H1 (cell line): ENCODE results near the gene EPN2. TPM values are rescaled to one million over a fixed set of nuclear protein-coding genes. Genes with fewer than 3 reads are reported as not detected.

Experiments used
- CTCF ChIA-PET: fragments of 300-600 bp; sonication (Branson Sonifier 250); formaldehyde crosslinking; loops from one replicate; lab custom pipeline; 2021; ENCODE audit not compliant: partially characterized antibody; lab: Charles Lee
- POLR2A ChIA-PET: fragments of 300-600 bp; sonication (Branson Sonifier 250); formaldehyde crosslinking; loops from one replicate; lab custom pipeline; 2021; ENCODE audit warnings: inconsistent platforms; ENCODE audit not compliant: partially characterized antibody; lab: Charles Lee
- DNase-seq, 2 experiments: peaks; one replicate each; pipeline versions ENCODE4 v3.0.0 to v3.0.0-alpha.2; 2010 to 2022; ENCODE audit warnings: low spot score in 2 of 2, low read depth in 1 of 2, mixed read lengths in 1 of 2
- FAIRE-seq: peaks from 2 replicates; lab custom pipeline; 2011; peaks lifted over from hg19 to GRCh38; lab: Jason Lieb, UNC
- H2AFZ ChIP-seq: 2 replicates; pipeline ENCODE4 v1.8.1; 2012; ENCODE audit warnings: low read length, inconsistent platforms
- H2AK5ac ChIP-seq: 2 replicates; pipeline ENCODE4 v1.6.1; 2013; ENCODE audit warnings: low read depth, low read length
- H2BK120ac ChIP-seq: replicated peaks from 2 replicates; pipeline ENCODE3; 2013; ENCODE audit warnings: low read depth, low read length, inconsistent platforms
- H2BK12ac ChIP-seq: 2 replicates; pipeline ENCODE4 v1.6.1; 2013; ENCODE audit warnings: low read depth, low read length
- H2BK15ac ChIP-seq: 2 replicates; pipeline ENCODE4 v1.6.1; 2013; ENCODE audit warnings: low read length
- H2BK20ac ChIP-seq: 2 replicates; pipeline ENCODE4 v1.6.1; 2013; ENCODE audit warnings: low read length
- H2BK5ac ChIP-seq: 2 replicates; pipeline ENCODE4 v1.6.1; 2013; ENCODE audit warnings: low read depth, low read length
- H3K14ac ChIP-seq: 2 replicates; pipeline ENCODE4 v1.6.1; 2013; ENCODE audit warnings: inconsistent platforms; ENCODE audit not compliant: insufficient read length
- H3K18ac ChIP-seq: 2 replicates; pipeline ENCODE4 v1.6.1; 2013; ENCODE audit warnings: low read length; ENCODE audit errors: extremely low read depth
- H3K23ac ChIP-seq: 2 replicates; pipeline ENCODE4 v1.6.1; 2013; ENCODE audit warnings: inconsistent platforms; ENCODE audit not compliant: insufficient read length
- H3K23me2 ChIP-seq: 2 replicates; pipeline ENCODE4 v1.6.1; 2013; ENCODE audit warnings: low read depth, low read length
- H3K27ac ChIP-seq: 2 replicates; pipeline ENCODE4 v1.6.1; 2011; ENCODE audit warnings: low read depth, low read length, inconsistent platforms
- H3K27me3 ChIP-seq, 4 experiments: replicated peaks in 1 of 4; 1 replicate in 1 of 4; 2 replicates in 3 of 4; pipeline versions ENCODE4 v1.6.1 to v1.8.1; 2011 to 2013; ENCODE audit warnings: low read length in 3 of 4, mild to moderate bottlenecking in 3 of 4, inconsistent platforms in 2 of 4, mixed read lengths in 2 of 4, moderate library complexity in 1 of 4; ENCODE audit not compliant: control insufficient read depth in 3 of 4, insufficient read depth in 3 of 4; ENCODE audit errors: extremely low read depth in 1 of 4
- H3K36me3 ChIP-seq, 4 experiments: 2 replicates each; pipeline versions ENCODE4 v1.6.1 to v1.8.1; 2011 to 2013; ENCODE audit warnings: mild to moderate bottlenecking in 4 of 4, low read length in 3 of 4, moderate library complexity in 2 of 4, control low read depth in 1 of 4, inconsistent platforms in 1 of 4; ENCODE audit not compliant: insufficient read depth in 4 of 4, control insufficient read depth in 2 of 4
- H3K4ac ChIP-seq: replicated peaks from 2 replicates; pipeline ENCODE3; 2013; ENCODE audit warnings: low read length, low read depth, mixed read lengths, inconsistent platforms; ENCODE audit not compliant: insufficient read length
- H3K4me1 ChIP-seq, 4 experiments: replicated peaks in 1 of 4; 1 replicate in 1 of 4; 2 replicates in 3 of 4; pipeline versions ENCODE4 v1.6.1 to v1.8.1; 2011 to 2013; ENCODE audit warnings: low read length in 3 of 4, inconsistent platforms in 2 of 4, mixed read lengths in 1 of 4; ENCODE audit not compliant: insufficient read depth in 4 of 4, control insufficient read depth in 3 of 4
- H3K4me2 ChIP-seq, 2 experiments: 2 replicates each; pipeline versions ENCODE4 v1.6.1 to v1.8.1; 2011 to 2013; ENCODE audit warnings: low read depth in 2 of 2, low read length in 2 of 2, control low read depth in 1 of 2, inconsistent platforms in 1 of 2, mild to moderate bottlenecking in 1 of 2; ENCODE audit not compliant: insufficient read depth in 1 of 2
- H3K4me3 ChIP-seq, 4 experiments: fragments of 200-600, 300-600 bp in 1 of 4; sonication (generic), shearing (Covaris generic), sonication (Bioruptor Twin) in 1 of 4; 2 replicates each; pipeline versions ENCODE4 v1.5.1 to v1.8.1; 2011 to 2016; ENCODE audit warnings: low read length in 4 of 4, low read depth in 3 of 4, control low read depth in 2 of 4, inconsistent platforms in 2 of 4, mild to moderate bottlenecking in 2 of 4, mixed read lengths in 1 of 4, moderate library complexity in 1 of 4; ENCODE audit not compliant: insufficient read depth in 2 of 4; ENCODE audit errors: extremely low read depth in 1 of 4
- H3K56ac ChIP-seq: replicated peaks from 2 replicates; pipeline ENCODE3; 2013; ENCODE audit warnings: low read depth, mild to moderate bottlenecking, mixed read lengths, low read length, inconsistent platforms; ENCODE audit not compliant: insufficient read length
- H3K79me1 ChIP-seq: 2 replicates; pipeline ENCODE4 v1.6.1; 2013; ENCODE audit warnings: low read depth, low read length, control low read depth
- H3K79me2 ChIP-seq, 2 experiments: 2 replicates each; pipeline versions ENCODE4 v1.6.1 to v1.8.1; 2012 to 2013; ENCODE audit warnings: low read length in 2 of 2, mild to moderate bottlenecking in 2 of 2, inconsistent platforms in 1 of 2; ENCODE audit not compliant: insufficient read depth in 2 of 2, control insufficient read depth in 1 of 2
- H3K9ac ChIP-seq, 4 experiments: replicated peaks in 1 of 4; 1 replicate in 1 of 4; 2 replicates in 3 of 4; pipeline versions ENCODE4 v1.6.1 to v1.8.1; 2011 to 2013; ENCODE audit warnings: low read depth in 3 of 4, low read length in 3 of 4, control low read depth in 2 of 4, mild to moderate bottlenecking in 2 of 4, moderate library complexity in 2 of 4, inconsistent platforms in 1 of 4; ENCODE audit errors: extremely low read depth in 1 of 4
- H3K9me3 ChIP-seq, 2 experiments: 2 replicates each; pipeline versions ENCODE4 v1.6.1 to v1.8.1; 2012 to 2013; ENCODE audit warnings: mild to moderate bottlenecking in 2 of 2, moderate library complexity in 2 of 2, control low read depth in 1 of 2, inconsistent platforms in 1 of 2, low read depth in 1 of 2, low read length in 1 of 2, mixed read lengths in 1 of 2; ENCODE audit not compliant: insufficient read depth in 2 of 2
- H4K20me1 ChIP-seq, 2 experiments: replicated peaks in 1 of 2; 2 replicates each; pipeline versions ENCODE3 to v1.8.1; 2011 to 2013; ENCODE audit warnings: inconsistent platforms in 2 of 2, low read length in 2 of 2, mild to moderate bottlenecking in 1 of 2; ENCODE audit not compliant: insufficient read depth in 2 of 2, control insufficient read depth in 1 of 2
- H4K5ac ChIP-seq: 2 replicates; pipeline ENCODE4 v1.6.1; 2013; ENCODE audit warnings: low read length, low read depth, mixed read lengths, inconsistent platforms; ENCODE audit not compliant: insufficient read length
- H4K8ac ChIP-seq: 2 replicates; pipeline ENCODE4 v1.8.0; 2013; ENCODE audit warnings: mild to moderate bottlenecking, moderate library complexity, low read length, inconsistent platforms; ENCODE audit not compliant: insufficient read depth; ENCODE audit errors: extremely low read depth
- H4K91ac ChIP-seq: replicated peaks from 2 replicates; pipeline ENCODE3; 2013; ENCODE audit warnings: low read length, mixed read lengths, inconsistent platforms; ENCODE audit not compliant: insufficient read length
- ATF2 ChIP-seq: IDR thresholded peaks from 2 replicates; pipeline ENCODE4 v1.6.1; 2012; ENCODE audit warnings: low read length, inconsistent platforms
- CTBP2 ChIP-seq: IDR thresholded peaks from 2 replicates; pipeline ENCODE4 v1.7.0; 2011; ENCODE audit warnings: borderline replicate concordance, mild to moderate bottlenecking, moderate library complexity, mixed read lengths, low read length; ENCODE audit not compliant: insufficient read depth, insufficient read length
- KDM5A ChIP-seq: fragments of 200-600 bp; IDR thresholded peaks from 2 replicates; pipeline ENCODE4 v1.7.1; 2012; ENCODE audit warnings: mild to moderate bottlenecking, low read length, inconsistent platforms, mixed read lengths
- MAFK ChIP-seq: IDR thresholded peaks from 2 replicates; pipeline ENCODE4 v1.6.1; 2012; ENCODE audit warnings: low read depth, mild to moderate bottlenecking, improper control_type of control experiment, low read length
- PHF8 ChIP-seq: fragments of 200-600 bp; sonication (generic); conservative IDR thresholded peaks from 2 replicates; pipeline ENCODE4 v1.7.1; 2012; ENCODE audit warnings: low read depth, mild to moderate bottlenecking, inconsistent platforms, low read length, moderate library complexity
- RNF2 ChIP-seq: fragments of 200-900, 300-1000 bp; sonication (generic); IDR thresholded peaks from 2 replicates; pipeline ENCODE4 v1.7.1; 2016; ENCODE audit warnings: borderline replicate concordance, low read depth, mild to moderate bottlenecking, antibody characterized with exemption, low read length; ENCODE audit not compliant: poor library complexity, severe bottlenecking; ENCODE audit errors: missing control alignments
- RXRA ChIP-seq: IDR thresholded peaks from 2 replicates; pipeline ENCODE4 v1.6.1; 2011; ENCODE audit warnings: low read depth, mild to moderate bottlenecking, low read length, moderate library complexity; ENCODE audit not compliant: insufficient read depth
- SIX5 ChIP-seq: IDR thresholded peaks from 2 replicates; pipeline ENCODE4 v1.6.1; 2011; ENCODE audit warnings: mild to moderate bottlenecking, low read depth, low read length
- YY1 ChIP-seq: IDR thresholded peaks from 2 replicates; pipeline ENCODE4 v1.6.1; 2011; ENCODE audit warnings: low read depth, mild to moderate bottlenecking, low read length
- ZNF274 ChIP-seq: IDR thresholded peaks from 2 replicates; pipeline ENCODE4 v1.7.0; 2012; ENCODE audit warnings: low read length, borderline replicate concordance; ENCODE audit errors: extremely low read depth
- WGBS, 2 experiments: shearing (Covaris generic) in 1 of 2; methylation state at CpG; one replicate each; pipeline versions ENCODE4 v1.1.6 to v1.1.7; 2013 to 2015; ENCODE audit warnings: low lambda C conversion rate in 2 of 2, mixed read lengths in 2 of 2, inconsistent platforms in 1 of 2, low coverage in 1 of 2, missing lambda C conversion rate in 1 of 2; ENCODE audit not compliant: insufficient replicate concordance in 2 of 2, insufficient coverage in 1 of 2, insufficient read length in 1 of 2; ENCODE audit errors: extremely low coverage in 1 of 2, missing lambda C conversion rate in 1 of 2; 5-methylcytosine and 5-hydroxymethylcytosine counted together
- polyA plus RNA-seq, 7 experiments: library from polyadenylated mRNA; depleted of rRNA in 3 of 7; stranded (reverse) in 5 of 7; unstranded in 2 of 7; fragments of >200 nt in 5 of 7; fragments of 200-250 nt in 2 of 7; gene quantifications; 1 replicate in 5 of 7; 2 replicates in 1 of 7; 4 replicates in 1 of 7; pipeline versions ENCODE4 v1.2.1 to v1.2.3, GENCODE V29; 2011 to 2013; ENCODE audit warnings: missing spikeins in 2 of 7, mixed read lengths in 2 of 7
- total RNA-seq: library from RNA; stranded (reverse); fragmentation: NEBNext Ultra II Directional; extraction: Animal tissue kit (Norgen Biotek cat#: 25700); gene quantifications from 2 replicates; pipeline ENCODE4 v1.2.1, GENCODE V29; 2021

EPN2 gene
- total and polyA plus RNA-seq, 2 of the 8 experiments (the other 6 are each of a cell fraction or from before 2014, with no cell fraction given): 28.7 to 55.8 TPM

GRCh38 chr17:19269106-19269505 lies 31.9 kb downstream of the EPN2 start:
- Histone ChIP-seq H4K91ac (no peak overlapping the region), H3K23ac (no peak overlapping the region), H3K4me1 (peaks cover 0 to 2% (median 0%) of the 10 kb centered on the region in 4 experiments; a peak in 1 of 7 replicates), H2BK20ac (no peak overlapping the region), H3K23me2 (no peaks in the 10 kb centered on the region), H2AK5ac (no peak overlapping the region), H3K36me3 (peaks cover 0 to 3% (median 0%) of the 10 kb centered on the region in 4 experiments; a peak in 1 of 8 replicates), H3K56ac (no peak overlapping the region), H4K20me1 (peaks cover 16 to 24% of the 10 kb centered on the region in 2 experiments), H4K5ac (no peak overlapping the region), H3K27ac (no peak overlapping the region), H2BK12ac (no peak overlapping the region), H2BK120ac (no peak overlapping the region), H3K4me3 (no peak overlapping the region), H3K4me2 (no peak overlapping the region), H3K9me3 (no peaks in the 10 kb centered on the region), H3K9ac (no peak overlapping the region), H3K4ac (no peak overlapping the region), H3K79me2 (peaks cover 0 to 53% of the 10 kb centered on the region in 2 experiments; a peak in 3 of 4 replicates), H4K8ac (no peak overlapping the region), H3K14ac (no peak overlapping the region), H3K79me1 (peaks cover 17% of the 10 kb centered on the region), H2BK5ac (no peak overlapping the region), H2AFZ (no peak overlapping the region), H2BK15ac (no peak overlapping the region), H3K27me3 (no peaks in the 10 kb centered on the region), H3K18ac (no peak overlapping the region)
- POLR2A ChIA-PET: interaction anchor here (1.4 to 1.7 kb wide), 4 partner anchors 9 to 70 kb away, joined by 3 to 8 read pairs (median 4); no protein-coding TSS in a partner anchor
- 85% methylated on average over 1 of the region's 1 CpG; no CpG with 5 or more reads in 1 of the 2 experiments for WGBS, 2 experiments
- FAIRE-seq (no peak), DNase-seq (no peak)
- CTCF ChIA-PET: interaction anchor here (2.1 to 3.5 kb wide), 4 partner anchors 11 to 53 kb away, joined by 12 to 22 read pairs (median 13); no protein-coding TSS in a partner anchor
- TF ChIP-seq ATF2 (no peak), MAFK (no peak), RXRA (no peak), CTBP2 (no peak), SIX5 (no peak), ZNF274 (no peak), YY1 (no peak), RNF2 (no peak), KDM5A (no peak), PHF8 (no peak)
